ENCODE results near the gene MFAP4. TPM values are rescaled to one million over a fixed set of nuclear protein-coding genes. Genes with fewer than 3 reads are reported as not detected.

Gene MFAP4
- total RNA-seq, 1 experiment from 2014 or later = 1.5 TPM

- Mint-ChIP-seq H3K27ac (no peak overlapping the region), H3K9me3 (no peaks in the 10 kb centered on the region), H3K4me3 (no peak overlapping the region), H3K36me3 (ENCODE audit: insufficient read depth in 1 of 3, low read depth in 3 of 3) (no peaks in the 10 kb centered on the region; a peak in 1 of 7 replicates), H3K27me3 (ENCODE audit: low read depth) (peaks cover 5% of the 10 kb centered on the region), H3K4me1 (peaks cover 15 to 21% of the 10 kb centered on the region in 2 experiments)
- H3K56ac ChIP-seq (ENCODE audit: insufficient read length, low read depth, low read length) = no peak overlapping the region
- H3K23me2 ChIP-seq (ENCODE audit: insufficient read length, low read depth, low read length, poor library complexity, severe bottlenecking) = no peaks in the 10 kb centered on the region
- H2BK20ac ChIP-seq (ENCODE audit: low read depth, low read length, poor library complexity, severe bottlenecking) = no peak overlapping the region
- no peak overlapping the region for H4K5ac ChIP-seq (ENCODE audit: insufficient read length, low read depth, low read length)
- no peak overlapping the region for H3K4ac ChIP-seq (ENCODE audit: low read depth, low read length)
- no peak overlapping the region for H2AFZ ChIP-seq (ENCODE audit: low read length)
- H3T11ph ChIP-seq (ENCODE audit: low read length) = no peak overlapping the region
- WGBS (ENCODE audit: extremely low coverage, insufficient read length, low lambda C conversion rate) = no CpG with 5 or more reads among the region's 2 CpGs
- TF ChIP-seq, protein P1, sequence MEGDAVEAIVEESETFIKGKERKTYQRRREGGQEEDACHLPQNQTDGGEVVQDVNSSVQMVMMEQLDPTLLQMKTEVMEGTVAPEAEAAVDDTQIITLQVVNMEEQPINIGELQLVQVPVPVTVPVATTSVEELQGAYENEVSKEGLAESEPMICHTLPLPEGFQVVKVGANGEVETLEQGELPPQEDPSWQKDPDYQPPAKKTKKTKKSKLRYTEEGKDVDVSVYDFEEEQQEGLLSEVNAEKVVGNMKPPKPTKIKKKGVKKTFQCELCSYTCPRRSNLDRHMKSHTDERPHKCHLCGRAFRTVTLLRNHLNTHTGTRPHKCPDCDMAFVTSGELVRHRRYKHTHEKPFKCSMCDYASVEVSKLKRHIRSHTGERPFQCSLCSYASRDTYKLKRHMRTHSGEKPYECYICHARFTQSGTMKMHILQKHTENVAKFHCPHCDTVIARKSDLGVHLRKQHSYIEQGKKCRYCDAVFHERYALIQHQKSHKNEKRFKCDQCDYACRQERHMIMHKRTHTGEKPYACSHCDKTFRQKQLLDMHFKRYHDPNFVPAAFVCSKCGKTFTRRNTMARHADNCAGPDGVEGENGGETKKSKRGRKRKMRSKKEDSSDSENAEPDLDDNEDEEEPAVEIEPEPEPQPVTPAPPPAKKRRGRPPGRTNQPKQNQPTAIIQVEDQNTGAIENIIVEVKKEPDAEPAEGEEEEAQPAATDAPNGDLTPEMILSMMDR (conservative IDR thresholded peaks at IDR 0.05) = no peak
- H4K8ac ChIP-seq (replicated peaks; ENCODE audit: insufficient read length, low read depth, low read length) = no peak overlapping the region
- no peak overlapping the region for H3K4me2 ChIP-seq (ENCODE audit: insufficient read depth, insufficient read length, low read length)
- no peak overlapping the region for H4K91ac ChIP-seq (ENCODE audit: insufficient read length, low read depth, low read length)
- no peaks in the 10 kb centered on the region for H4K20me1 ChIP-seq (ENCODE audit: control insufficient read depth, insufficient read depth, insufficient read length)
- H2BK120ac ChIP-seq (ENCODE audit: low read depth, low read length, poor library complexity, severe bottlenecking) = no peak overlapping the region
- no peak overlapping the region for H3K9ac ChIP-seq (ENCODE audit: extremely low read depth, insufficient read length, low read length)
- H3K14ac ChIP-seq (ENCODE audit: insufficient read depth, low read length) = no peak overlapping the region
- no peaks in the 10 kb centered on the region for H3K4me1 ChIP-seq (ENCODE audit: insufficient read depth, low read length)
- no peak overlapping the region for H2BK12ac ChIP-seq (ENCODE audit: insufficient read length, low read depth, low read length)
- DNase-seq = no peak
- no peaks in the 10 kb centered on the region for H3K9me3 ChIP-seq (ENCODE audit: control insufficient read depth, low read depth, low read length)
- H2BK5ac ChIP-seq (ENCODE audit: insufficient read length, low read length) = no peak overlapping the region
- no peak overlapping the region for H3K18ac ChIP-seq (ENCODE audit: insufficient read length, low read depth, low read length)
- no peaks in the 10 kb centered on the region for H3K79me1 ChIP-seq (ENCODE audit: insufficient read depth, low read depth, low read length, poor library complexity, severe bottlenecking)
- no peak overlapping the region for H3K27ac ChIP-seq (ENCODE audit: insufficient read length, low read depth, low read length)
- no peaks in the 10 kb centered on the region for H3K27me3 ChIP-seq (ENCODE audit: insufficient read depth, low read length)
- H3K79me2 ChIP-seq (ENCODE audit: insufficient read depth, low read length) = no peaks in the 10 kb centered on the region
- no peak overlapping the region for H3K23ac ChIP-seq (ENCODE audit: insufficient read length, low read depth, low read length)
- H2AK5ac ChIP-seq (ENCODE audit: insufficient read length, low read length) = no peak overlapping the region
- H2BK15ac ChIP-seq (ENCODE audit: low read depth, low read length) = no peak overlapping the region
Measured at GRCh38 chr17:19408346-19408710, 21.3 kb upstream of the MFAP4 start.

All from H9 (cell line).